K562 (cell line): ENCODE results near the gene CRYBG3. TPM values are rescaled to one million over a fixed set of nuclear protein-coding genes. Genes with fewer than 3 reads are reported as not detected.

ENCODE experiments used
- ATAC-seq: fragments of 200-7000 bp; cut with Tn5 transposase; 3 replicates; pipeline ENCODE4 v1.9.1; 2020; ENCODE audit warnings: moderate library complexity
- BruUV-seq: library from RNA; stranded (reverse); fragments of 400-500 nt; replicated peaks from 2 replicates; lab custom pipeline; 2021; lab: Mats Ljungman, UMichigan
- CTCF ChIA-PET: fragments of 300-600 bp; formaldehyde crosslinking; extraction: SDS; loops from one replicate; lab custom pipeline; 2021; ENCODE audit warnings: low intra/inter-chr PET ratio; lab: Yijun Ruan, JAX
- POLR2A ChIA-PET: fragments of 300-600, 350-650 bp; sonication (Branson Sonifier 250); formaldehyde crosslinking; extraction: SDS; loops from one replicate; lab custom pipeline; 2021; ENCODE audit warnings: antibody characterized with exemption, inconsistent platforms; lab: Yijun Ruan, JAX
- DNase-seq, 4 experiments: peaks; one replicate each; pipeline versions ENCODE4 v3.0.0 to v3.0.0-alpha.2; 2011 to 2018; ENCODE audit warnings: low spot score in 3 of 4, mixed read lengths in 3 of 4; ENCODE audit errors: extremely low read depth in 1 of 4
- FAIRE-seq: peaks from 2 replicates; lab custom pipeline; 2011; peaks lifted over from hg19 to GRCh38; lab: Jason Lieb, UNC
- H2AFZ ChIP-seq: 2 replicates; pipeline ENCODE4 v1.6.0; 2011; ENCODE audit warnings: low read depth, low read length, control low read depth, inconsistent platforms
- H3K27ac ChIP-seq: fragments of 200-600 bp; 3 replicates; pipeline ENCODE4 v1.8.0; 2011; ENCODE audit warnings: low read depth, mild to moderate bottlenecking, control low read depth, inconsistent platforms, low read length, moderate library complexity, mixed read lengths; ENCODE audit errors: extremely low read depth
- H3K27me3 ChIP-seq, 2 experiments: fragments of 300-600 bp in 1 of 2; 2 replicates in 1 of 2; 3 replicates in 1 of 2; pipeline versions ENCODE4 v1.6.0 to v1.8.0; 2011; ENCODE audit warnings: inconsistent platforms in 2 of 2, low read length in 2 of 2, mild to moderate bottlenecking in 1 of 2, mixed read lengths in 1 of 2, moderate library complexity in 1 of 2; ENCODE audit not compliant: control insufficient read depth in 2 of 2, insufficient read depth in 2 of 2
- H3K36me3 ChIP-seq: fragments of 300-600 bp; 3 replicates; pipeline ENCODE4 v1.8.0; 2011; ENCODE audit warnings: mild to moderate bottlenecking, low read length, inconsistent platforms; ENCODE audit not compliant: control insufficient read depth, insufficient read depth
- H3K4me1 ChIP-seq, 2 experiments: fragments of 200-600 bp in 1 of 2; replicated peaks in 1 of 2; 2 replicates in 1 of 2; 3 replicates in 1 of 2; pipeline versions ENCODE4 v1.5.1 to v1.8.0; 2011; ENCODE audit warnings: inconsistent platforms in 2 of 2, low read length in 2 of 2, mild to moderate bottlenecking in 1 of 2, mixed read lengths in 1 of 2, moderate library complexity in 1 of 2; ENCODE audit not compliant: control insufficient read depth in 2 of 2, insufficient read depth in 2 of 2
- H3K4me2 ChIP-seq: 2 replicates; pipeline ENCODE4 v1.6.1; 2011; ENCODE audit warnings: low read length, control low read depth, inconsistent platforms, mixed read lengths; ENCODE audit not compliant: insufficient read depth
- H3K4me3 ChIP-seq: fragments of 200-600 bp; sonication (generic), shearing (Covaris generic); 2 replicates; pipeline ENCODE4 v1.5.1; 2016; ENCODE audit warnings: control low read depth, inconsistent platforms
- H3K79me2 ChIP-seq: fragments of 200-600 bp; 3 replicates; pipeline ENCODE4 v1.8.0; 2011; ENCODE audit warnings: low read length, inconsistent platforms; ENCODE audit not compliant: control insufficient read depth, insufficient read depth
- H3K9ac ChIP-seq, 2 experiments: 2 replicates each; pipeline versions ENCODE4 v1.6.0 to v1.6.1; 2011; ENCODE audit warnings: low read depth in 2 of 2, low read length in 2 of 2, control low read depth in 1 of 2, inconsistent platforms in 1 of 2, mild to moderate bottlenecking in 1 of 2, mixed read lengths in 1 of 2; ENCODE audit not compliant: insufficient read depth in 1 of 2
- H3K9me1 ChIP-seq: one replicate; pipeline ENCODE4 v1.6.0; 2011; ENCODE audit warnings: inconsistent platforms, mild to moderate bottlenecking, low read length, moderate library complexity; ENCODE audit not compliant: control insufficient read depth, insufficient read depth
- H3K9me3 ChIP-seq: replicated peaks from 2 replicates; pipeline ENCODE4 v1.5.1; 2011; ENCODE audit warnings: low read depth, low read length, inconsistent platforms; ENCODE audit not compliant: control insufficient read depth, insufficient read depth
- H4K20me1 ChIP-seq: replicated peaks from 2 replicates; pipeline ENCODE4 v1.6.1; 2011; ENCODE audit warnings: low read length, inconsistent platforms, mixed read lengths; ENCODE audit not compliant: control insufficient read depth, insufficient read depth
- ASH1L ChIP-seq: fragments of 450-650 bp; IDR thresholded peaks from 2 replicates; pipeline ENCODE4 v1.6.1; 2018; ENCODE audit warnings: borderline replicate concordance, mild to moderate bottlenecking, low read depth; ENCODE audit not compliant: partially characterized antibody
- COPS2 ChIP-seq: fragments of 450-650 bp; conservative IDR thresholded peaks from 2 replicates; pipeline ENCODE4 v1.6.1; 2016; ENCODE audit warnings: mild to moderate bottlenecking, moderate library complexity
- GTF2F1 ChIP-seq: IDR thresholded peaks from 2 replicates; pipeline ENCODE4 v1.6.1; 2011; ENCODE audit warnings: low read depth, low read length, improper control_type of control experiment
- NCOA6 ChIP-seq: fragments of 450-650 bp; IDR thresholded peaks from 2 replicates; pipeline ENCODE4 v1.6.1; 2017; ENCODE audit warnings: mild to moderate bottlenecking
- NFATC3 ChIP-seq: fragments of 450-650 bp; IDR thresholded peaks from 2 replicates; pipeline ENCODE4 v1.6.1; 2017; ENCODE audit warnings: mild to moderate bottlenecking
- NFRKB ChIP-seq: fragments of 450-650 bp; IDR thresholded peaks from 2 replicates; pipeline ENCODE4 v1.6.1; 2016; ENCODE audit warnings: low read depth
- PTBP1 ChIP-seq: fragments of 200-400 bp; formaldehyde crosslinking; IDR thresholded peaks from 2 replicates; pipeline ENCODE4 v1.6.1; 2017; ENCODE audit warnings: low read depth, low read length
- RBM39 ChIP-seq: fragments of 200-400 bp; formaldehyde crosslinking; optimal IDR thresholded peaks from 2 replicates; pipeline ENCODE3; 2018; ENCODE audit warnings: low read depth, low read length
- SIN3A ChIP-seq, 2 experiments: fragments of 150-350 bp in 1 of 2; IDR thresholded peaks; 2 replicates each; pipeline ENCODE4 v1.6.1; 2011 to 2016; ENCODE audit warnings: borderline replicate concordance in 2 of 2, low read depth in 2 of 2, low read length in 2 of 2, mild to moderate bottlenecking in 2 of 2, moderate library complexity in 2 of 2; ENCODE audit not compliant: control insufficient read depth in 1 of 2
- ZFP1 ChIP-seq: fragments of 450-650 bp; formaldehyde crosslinking; IDR thresholded peaks from 2 replicates; pipeline ENCODE4 v1.4.0; 2020; ENCODE audit warnings: mild to moderate bottlenecking, mixed read lengths
- ZFP30 ChIP-seq: fragments of 250-450 bp; sonication (Bioruptor Pico); IDR thresholded peaks from 2 replicates; pipeline ENCODE4 v1.8.0; 2022; ENCODE audit warnings: moderate library complexity, mild to moderate bottlenecking, inconsistent platforms, borderline replicate concordance
- ZKSCAN1 ChIP-seq: fragments of 150-350 bp; IDR thresholded peaks from 2 replicates; pipeline ENCODE4 v1.6.1; 2016; ENCODE audit warnings: low read depth, low read length
- ZNF224 ChIP-seq: sonication (generic); formaldehyde crosslinking; IDR thresholded peaks from 2 replicates; pipeline ENCODE4 v1.8.0; 2022; ENCODE audit warnings: mild to moderate bottlenecking, missing genetic modification reagents
- ZNF354B ChIP-seq: fragments of 250-450 bp; sonication (Bioruptor Pico); IDR thresholded peaks from 2 replicates; pipeline ENCODE4 v1.4.0; 2020
- ZNF384 ChIP-seq: IDR thresholded peaks from 2 replicates; pipeline ENCODE4 v1.6.1; 2012; ENCODE audit warnings: low read depth, low read length, improper control_type of control experiment
- WGBS: fragments of 100-300 bp; shearing (Covaris generic); methylation state at CpG from one replicate; pipeline ENCODE4 v1.1.6; 2016; ENCODE audit warnings: low coverage, mixed read lengths; ENCODE audit not compliant: insufficient coverage; ENCODE audit errors: missing lambda C conversion rate; 5-methylcytosine and 5-hydroxymethylcytosine counted together
- in situ Hi-C: fragments of 300-500 bp; cut with MboI; formaldehyde crosslinking; loops from 4 replicates; pipeline ENCODE4 v1.15.0; 2018; ENCODE audit warnings: inconsistent platforms, mixed read lengths
- intact Hi-C: fragments of 100-400 bp; cut with micrococcal nuclease; formaldehyde crosslinking; loops from 2 replicates; pipeline ENCODE4 v1.14.2; 2022
- polyA plus RNA-seq, 8 experiments: library from polyadenylated mRNA; depleted of rRNA in 4 of 8; stranded (reverse) in 5 of 8; unstranded in 3 of 8; fragments of >200 nt; fragmentation: Nextera tagmentation in 2 of 8; fragmentation: Illumina TruSeq in 1 of 8; extraction: Ambion mirVana in 2 of 8; extraction: Trizol in 1 of 8; gene quantifications; 2 replicates each; pipeline versions ENCODE4 v1.2.1 to v1.2.3, GENCODE V29; 2011 to 2014; ENCODE audit warnings: inconsistent platforms in 1 of 8, missing spikeins in 1 of 8
- total RNA-seq, 7 experiments: library from RNA; depleted of rRNA in 6 of 7; stranded (reverse); fragments of >200 nt in 6 of 7; fragmentation: Illumina TruSeq in 2 of 7; extraction: Trizol in 2 of 7; gene quantifications; 2 replicates each; pipeline versions ENCODE4 v1.2.1 to v1.2.3, GENCODE V29; 2011 to 2021; ENCODE audit warnings: low replicate concordance in 1 of 7

Gene CRYBG3
- total and polyA plus RNA-seq, 9 of the 15 experiments (the other 6 are each of a cell fraction or from before 2014, with no cell fraction given), result 0.08 to 0.72 (median 0.18) TPM

DNA sequence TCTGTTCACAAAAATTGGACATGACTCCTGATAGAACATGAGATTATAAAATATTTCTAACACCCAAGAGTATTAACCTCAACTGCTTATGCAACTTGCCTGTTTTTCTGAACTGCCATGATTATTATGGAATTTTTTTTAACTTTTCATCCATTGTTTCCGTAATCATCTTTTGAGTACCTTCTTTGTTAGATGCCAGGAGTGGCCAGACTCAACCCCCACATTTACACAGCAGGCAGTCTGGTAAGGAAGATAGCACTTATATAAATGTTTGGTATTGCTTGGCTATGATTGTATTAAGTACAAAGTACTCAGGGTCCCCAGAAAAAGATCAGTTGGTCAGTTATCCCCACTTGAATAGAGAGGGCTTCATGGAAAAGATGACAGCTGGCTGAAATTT is 74.3 kb downstream of the CRYBG3 start:
- Histone ChIP-seq H3K9me3 (no peaks in the 10 kb centered on the region), H3K9ac (no peak overlapping the region), H3K4me3 (no peak overlapping the region), H3K9me1 (no peaks in the 10 kb centered on the region), H3K27me3 (no peaks in the 10 kb centered on the region)
- intact Hi-C loops, result no loop called here
- no TSS peak for BruUV-seq
- TF ChIP-seq ZKSCAN1 (no peak), RBM39 (no peak), NCOA6 (no peak), COPS2 (no peak), NFRKB (no peak), PTBP1 (no peak), ZFP1 (CRISPR knock-in tag) (no peak), GTF2F1 (no peak), NFATC3 (no peak), SIN3A (IDR thresholded peaks at IDR 0.05; ENCODE audit: borderline replicate concordance in 2 of 2, control insufficient read depth in 1 of 2, low read depth in 2 of 2, low read length in 2 of 2) (no peak), ZNF384 (no peak), ZNF224 (CRISPR knock-in tag) (no peak), ZNF354B (CRISPR knock-in tag) (no peak), ASH1L (no peak), ZFP30 (CRISPR knock-in tag) (no peak)
- TF ChIP-seq, all 486 proteins: peak for 0
- Histone ChIP-seq H3K4me1 (no peaks in the 10 kb centered on the region), H3K79me2 (no peaks in the 10 kb centered on the region), H3K4me2 (no peak overlapping the region), H3K27ac (no peak overlapping the region), H4K20me1 (no peaks in the 10 kb centered on the region), H3K36me3 (no peaks in the 10 kb centered on the region), H2AFZ (no peak overlapping the region)
- ChIA-PET CTCF (no interaction called here), POLR2A (no interaction called here)
- 0% methylated on average over 1 of the region's 1 CpG for WGBS
- FAIRE-seq, result no peak
- no peak for ATAC-seq
- in situ Hi-C loops, result no loop called here
- no peak for DNase-seq
